HepG2 (cell line): Measurements from ENCODE around the gene MSI2. TPM values are rescaled to one million over a fixed set of nuclear protein-coding genes. Genes with fewer than 3 reads are reported as not detected.
A peak's percentile ranks its signal among the peaks of the same experiment; 100 is the strongest.

Source experiments
- BRCA1 ChIP-seq: sonication (generic); formaldehyde crosslinking; IDR thresholded peaks from 2 replicates; pipeline ENCODE4 v1.4.0; 2020; ENCODE audit warnings: missing genetic modification reagents
- CREM ChIP-seq, 2 experiments: sonication (generic) in 1 of 2; formaldehyde crosslinking in 1 of 2; IDR thresholded peaks; 2 replicates each; pipeline versions ENCODE4 v1.4.0 to v1.6.1; 2016 to 2020; ENCODE audit warnings: antibody characterized with exemption in 1 of 2, mild to moderate bottlenecking in 1 of 2, missing genetic modification reagents in 1 of 2
- FOXK1 ChIP-seq: sonication (generic); formaldehyde crosslinking; IDR thresholded peaks from 2 replicates; pipeline ENCODE4 v1.4.0; 2020; ENCODE audit warnings: low read depth, missing genetic modification reagents, borderline replicate concordance
- FOXK2 ChIP-seq: fragments of 450-650 bp; IDR thresholded peaks from 2 replicates; pipeline ENCODE4 v1.6.1; 2016
- GZF1 ChIP-seq: sonication (generic); formaldehyde crosslinking; IDR thresholded peaks from 2 replicates; pipeline ENCODE4 v1.5.1; 2020; ENCODE audit warnings: mild to moderate bottlenecking, missing genetic modification reagents
- HHEX ChIP-seq: IDR thresholded peaks from 2 replicates; pipeline ENCODE4 v1.6.1; 2016; ENCODE audit warnings: control low read depth
- HOXA7 ChIP-seq: sonication (generic); formaldehyde crosslinking; IDR thresholded peaks from 2 replicates; pipeline ENCODE4 v1.8.1; 2022; ENCODE audit warnings: mild to moderate bottlenecking, missing genetic modification reagents, moderate library complexity
- JUNB ChIP-seq: sonication (generic); formaldehyde crosslinking; IDR thresholded peaks from 2 replicates; pipeline ENCODE4 v1.8.0; 2022; ENCODE audit warnings: missing genetic modification reagents, mild to moderate bottlenecking, borderline replicate concordance
- MBD4 ChIP-seq: IDR thresholded peaks from 2 replicates; pipeline ENCODE4 v1.6.1; 2012; ENCODE audit warnings: low read length, inconsistent platforms, borderline replicate concordance
- NCOA1 ChIP-seq: sonication (generic); formaldehyde crosslinking; IDR thresholded peaks from 2 replicates; pipeline ENCODE4 v1.9.0; 2021; ENCODE audit warnings: missing genetic modification reagents
- PAWR ChIP-seq: sonication (generic); formaldehyde crosslinking; IDR thresholded peaks from 2 replicates; pipeline ENCODE4 v1.4.0; 2020; ENCODE audit warnings: missing genetic modification reagents, mild to moderate bottlenecking, borderline replicate concordance
- SALL1 ChIP-seq: sonication (generic); formaldehyde crosslinking; IDR thresholded peaks from 2 replicates; pipeline ENCODE4 v1.8.0; 2022; ENCODE audit warnings: mild to moderate bottlenecking, missing genetic modification reagents
- SALL2 ChIP-seq: sonication (generic); formaldehyde crosslinking; IDR thresholded peaks from 2 replicates; pipeline ENCODE4 v1.8.1; 2023; ENCODE audit warnings: mild to moderate bottlenecking, missing genetic modification reagents, inconsistent platforms
- SRSF1 ChIP-seq: fragments of 200-400 bp; formaldehyde crosslinking; optimal IDR thresholded peaks from 2 replicates; pipeline ENCODE3; 2017; ENCODE audit warnings: mild to moderate bottlenecking, low read depth, low read length, moderate library complexity
- TBX3 ChIP-seq: fragments of 450-650 bp; IDR thresholded peaks from 2 replicates; pipeline ENCODE4 v1.6.1; 2017; ENCODE audit warnings: antibody characterized with exemption, mild to moderate bottlenecking, inconsistent platforms, borderline replicate concordance
- TCF12 ChIP-seq, 2 experiments: fragments of 450-650 bp in 1 of 2; sonication (generic) in 1 of 2; formaldehyde crosslinking in 1 of 2; IDR thresholded peaks; 2 replicates each; pipeline versions ENCODE4 v1.6.1 to v1.8.0; 2017 to 2022; ENCODE audit warnings: antibody characterized with exemption in 1 of 2, mild to moderate bottlenecking in 1 of 2, missing genetic modification reagents in 1 of 2, moderate library complexity in 1 of 2
- U2AF2 ChIP-seq: fragments of 200-400 bp; formaldehyde crosslinking; IDR thresholded peaks from 2 replicates; pipeline ENCODE4 v1.6.1; 2017; ENCODE audit warnings: low read depth, mild to moderate bottlenecking, low read length
- YEATS4 ChIP-seq: sonication (generic); formaldehyde crosslinking; IDR thresholded peaks from 2 replicates; pipeline ENCODE4 v1.4.0; 2020; ENCODE audit warnings: missing genetic modification reagents, borderline replicate concordance
- ZGPAT ChIP-seq: IDR thresholded peaks from 2 replicates; pipeline ENCODE4 v1.6.1; 2016; ENCODE audit warnings: mild to moderate bottlenecking
- ZMYM2 ChIP-seq: sonication (generic); formaldehyde crosslinking; IDR thresholded peaks from 2 replicates; pipeline ENCODE4 v1.8.0; 2022; ENCODE audit warnings: mild to moderate bottlenecking, missing genetic modification reagents
- ZMYM4 ChIP-seq: sonication (generic); formaldehyde crosslinking; IDR thresholded peaks from 2 replicates; pipeline ENCODE4 v1.8.1; 2023; ENCODE audit warnings: mild to moderate bottlenecking, missing genetic modification reagents
- ZNF569 ChIP-seq: sonication (generic); formaldehyde crosslinking; IDR thresholded peaks from 2 replicates; pipeline ENCODE4 v1.5.0; 2020; ENCODE audit warnings: mild to moderate bottlenecking, missing genetic modification reagents, moderate library complexity, borderline replicate concordance
- ZNF607 ChIP-seq: sonication (generic); formaldehyde crosslinking; IDR thresholded peaks from 2 replicates; pipeline ENCODE4 v1.5.1; 2020; ENCODE audit warnings: missing genetic modification reagents, mild to moderate bottlenecking, borderline replicate concordance
- ZNF670 ChIP-seq: sonication (generic); formaldehyde crosslinking; IDR thresholded peaks from 2 replicates; pipeline ENCODE4 v1.8.0; 2022; ENCODE audit warnings: mild to moderate bottlenecking, missing genetic modification reagents, borderline replicate concordance
- ZNF674 ChIP-seq: sonication (generic); formaldehyde crosslinking; IDR thresholded peaks from 2 replicates; pipeline ENCODE4 v1.5.0; 2020; ENCODE audit warnings: low read depth, mild to moderate bottlenecking, missing genetic modification reagents
- ZNF75D ChIP-seq: sonication (generic); formaldehyde crosslinking; IDR thresholded peaks from 2 replicates; pipeline ENCODE4 v1.8.1; 2023; ENCODE audit warnings: missing genetic modification reagents, mild to moderate bottlenecking, borderline replicate concordance
- ZNF788 ChIP-seq: sonication (generic); formaldehyde crosslinking; IDR thresholded peaks from 2 replicates; pipeline ENCODE4 v1.5.0; 2020; ENCODE audit warnings: mild to moderate bottlenecking, missing genetic modification reagents, borderline replicate concordance
- ZSCAN9 ChIP-seq: IDR thresholded peaks from 2 replicates; pipeline ENCODE4 v1.6.1; 2016; ENCODE audit warnings: borderline replicate concordance
- polyA plus RNA-seq, 8 experiments: library from polyadenylated mRNA; depleted of rRNA in 3 of 8; stranded (reverse) in 7 of 8; unstranded in 1 of 8; fragments of >200 nt; fragmentation: Illumina TruSeq in 4 of 8; extraction: Trizol in 4 of 8; gene quantifications; 2 replicates each; pipeline versions ENCODE4 v1.2.1 to v1.2.3, GENCODE V29; 2011 to 2016; ENCODE audit warnings: low read depth in 4 of 8, missing spikeins in 1 of 8, mixed read lengths in 1 of 8; ENCODE audit not compliant: insufficient read depth in 1 of 8
- total RNA-seq, 5 experiments: library from RNA; depleted of rRNA; stranded (reverse); fragments of >200 nt; fragmentation: Illumina TruSeq; extraction: Trizol; gene quantifications; 2 replicates each; pipeline ENCODE4 v1.2.3, GENCODE V29; 2016; ENCODE audit warnings: low read depth in 1 of 5
- TF ChIP-seq, protein P1 (sequence below): sonication (generic); formaldehyde crosslinking; IDR thresholded peaks from 2 replicates; pipeline ENCODE4 v1.5.1; 2020; ENCODE audit warnings: mild to moderate bottlenecking, missing genetic modification reagents, moderate library complexity

MSI2 gene
- total and polyA plus RNA-seq, 2 of the 13 experiments (the other 11 are each of a cell fraction or from before 2014, with no cell fraction given) = 77.5 to 78.4 TPM

GRCh38 chr17:57577751-57578607 is 321.7 kb downstream of the MSI2 start (continued):
- TF ChIP-seq SRSF1 = no peak
- TF ChIP-seq ZNF788 (CRISPR knock-in tag) = peak; percentile 39; the same call in 1 of the 2 replicates
- 0 out of 2 replicates have a peak, but pooled peaks have one; percentile 39 for TF ChIP-seq HHEX (CRISPR knock-in tag)
- no peak for TF ChIP-seq TCF12 (IDR thresholded peaks at IDR 0.05)
- no peak for TF ChIP-seq TCF12 (CRISPR knock-in tag; IDR thresholded peaks at IDR 0.05)
- TF ChIP-seq ZNF569 (CRISPR knock-in tag) = no peak
- no peak for TF ChIP-seq NCOA1
- peak; percentile 77 for TF ChIP-seq FOXK1 (CRISPR knock-in tag)
- no peak for TF ChIP-seq JUNB (CRISPR knock-in tag)
- peak; percentile 91 for TF ChIP-seq SALL1 (CRISPR knock-in tag)
- no peak; the same call in 1 of the 2 replicates for TF ChIP-seq YEATS4 (CRISPR knock-in tag)
- TF ChIP-seq BRCA1 (CRISPR knock-in tag) = no peak
- TF ChIP-seq ZNF607 (CRISPR knock-in tag) = no peak
- peak; percentile 91; the same call in 1 of the 2 replicates for TF ChIP-seq ZGPAT (CRISPR knock-in tag)
- TF ChIP-seq ZSCAN9 = peak; percentile 70; the same call in 1 of the 2 replicates
- peak; percentile 79 for TF ChIP-seq SALL2 (CRISPR knock-in tag)
- peak; percentile 51; the same call in 1 of the 2 replicates for TF ChIP-seq ZMYM2 (CRISPR knock-in tag)
- TF ChIP-seq GZF1 = no peak
- TF ChIP-seq MBD4 = 0 out of 2 replicates have a peak, but pooled peaks have one; percentile 43
- TF ChIP-seq ZMYM4 (CRISPR knock-in tag) = peak; percentile 90
- TF ChIP-seq ZNF670 = peak; percentile 44; the same call in 1 of the 2 replicates
- TF ChIP-seq PAWR = no peak
- no peak for TF ChIP-seq FOXK2
- TF ChIP-seq U2AF2 = no peak
- no peak for TF ChIP-seq ZNF75D (CRISPR knock-in tag)
- TF ChIP-seq HOXA7 (CRISPR knock-in tag) = no peak
- TF ChIP-seq, protein P1, sequence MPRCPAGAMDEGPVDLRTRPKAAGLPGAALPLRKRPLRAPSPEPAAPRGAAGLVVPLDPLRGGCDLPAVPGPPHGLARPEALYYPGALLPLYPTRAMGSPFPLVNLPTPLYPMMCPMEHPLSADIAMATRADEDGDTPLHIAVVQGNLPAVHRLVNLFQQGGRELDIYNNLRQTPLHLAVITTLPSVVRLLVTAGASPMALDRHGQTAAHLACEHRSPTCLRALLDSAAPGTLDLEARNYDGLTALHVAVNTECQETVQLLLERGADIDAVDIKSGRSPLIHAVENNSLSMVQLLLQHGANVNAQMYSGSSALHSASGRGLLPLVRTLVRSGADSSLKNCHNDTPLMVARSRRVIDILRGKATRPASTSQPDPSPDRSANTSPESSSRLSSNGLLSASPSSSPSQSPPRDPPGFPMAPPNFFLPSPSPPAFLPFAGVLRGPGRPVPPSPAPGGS = no peak
- TF ChIP-seq CREM (IDR thresholded peaks at IDR 0.05) = peak; percentile 82; the same call in 1 of the 2 replicates
- TF ChIP-seq CREM (CRISPR knock-in tag; IDR thresholded peaks at IDR 0.05) = no peak
- no peak for TF ChIP-seq TBX3
- no peak for TF ChIP-seq ZNF674 (CRISPR knock-in tag)
